WERI-Rb-1 (cell line): ENCODE results near the gene OVCA2.

Source experiments
- DNase-seq: peaks from one replicate; pipeline ENCODE4 v3.0.0-alpha.2; 2020
- H3K27ac ChIP-seq: fragments of 250-450 bp; sonication (Bioruptor Pico); 2 replicates; pipeline ENCODE4 v1.5.1; 2020; ENCODE audit warnings: mild to moderate bottlenecking, moderate library complexity
- H3K27me3 ChIP-seq: fragments of 250-450 bp; sonication (Bioruptor Pico); 2 replicates; pipeline ENCODE4 v1.5.1; 2021; ENCODE audit warnings: mild to moderate bottlenecking, low read depth, moderate library complexity; ENCODE audit not compliant: insufficient read depth, severe bottlenecking
- H3K36me3 ChIP-seq: fragments of 250-450 bp; sonication (Bioruptor Pico); 2 replicates; pipeline ENCODE4 v1.5.1; 2020; ENCODE audit warnings: mild to moderate bottlenecking, moderate library complexity
- H3K4me3 ChIP-seq: 2 replicates; pipeline ENCODE4 v1.5.1; 2011; ENCODE audit warnings: low read depth, mild to moderate bottlenecking, control low read depth, low read length
- H3K9me3 ChIP-seq: fragments of 250-450 bp; sonication (Bioruptor Pico); 2 replicates; pipeline ENCODE4 v1.5.1; 2021; ENCODE audit warnings: mild to moderate bottlenecking, moderate library complexity; ENCODE audit not compliant: severe bottlenecking
- CTCF ChIP-seq: IDR thresholded peaks from 2 replicates; pipeline ENCODE4 v1.5.1; 2011; ENCODE audit warnings: low read depth, mild to moderate bottlenecking, control low read depth, inconsistent platforms, low read length

Gene OVCA2

GRCh38 chr17:2056206-2057174 lies 14.7 kb downstream of the OVCA2 start:
- no peak for TF ChIP-seq CTCF

GRCh38 chr17:2057175-2057759 lies 15.4 kb downstream of the OVCA2 start:
- Histone ChIP-seq H3K27ac (no peak overlapping the region), H3K4me3 (no peak overlapping the region), H3K36me3 (peaks cover 9% of the 10 kb centered on the region), H3K27me3 (peaks cover 3% of the 10 kb centered on the region), H3K9me3 (no peaks in the 10 kb centered on the region)
- no peak for DNase-seq
- no peak for TF ChIP-seq CTCF

More at GRCh38 chr17:2056206-2057174, 14.7 kb downstream of the OVCA2 start:
- Histone ChIP-seq H3K27ac (no peak overlapping the region), H3K27me3 (peaks cover 10% of the 10 kb centered on the region), H3K9me3 (no peaks in the 10 kb centered on the region), H3K36me3 (peaks cover 7% of the 10 kb centered on the region), H3K4me3 (no peak overlapping the region)
- no peak for DNase-seq

- H3K27ac ChIP-seq = no peak overlapping the region
- H3K36me3 ChIP-seq = peaks cover 11% of the 10 kb centered on the region
These were observed 16.2 kb downstream of the OVCA2 start for GRCh38 chr17:2057760-2058585.

GRCh38 chr17:2058586-2059546 lies 17.0 kb downstream of the OVCA2 start:
- Histone ChIP-seq H3K27me3 (no peaks in the 10 kb centered on the region), H3K27ac (no peak overlapping the region), H3K4me3 (no peak overlapping the region), H3K9me3 (no peaks in the 10 kb centered on the region), H3K36me3 (peaks cover 18% of the 10 kb centered on the region)
- no peak for DNase-seq
- TF ChIP-seq CTCF = peak; percentile 72

More at GRCh38 chr17:2057760-2058585, 16.2 kb downstream of the OVCA2 start:
- TF ChIP-seq CTCF = no peak
- Histone ChIP-seq H3K4me3 (no peak overlapping the region), H3K9me3 (no peaks in the 10 kb centered on the region), H3K27me3 (peaks cover 3% of the 10 kb centered on the region)
- no peak for DNase-seq
